Measurements from ENCODE around the gene NOL9. TPM values are rescaled to one million over a fixed set of nuclear protein-coding genes. Genes with fewer than 3 reads are reported as not detected.

Gene NOL9
- total and polyA plus RNA-seq, 10 of the 15 experiments (the other 5 are each of a cell fraction or from before 2014, with no cell fraction given), result 3.9 to 35.9 (median 23.0) TPM

GRCh38 chr1:6483761-6484117, 70.6 kb downstream of the NOL9 start:
- Histone ChIP-seq H4K20me1 (ENCODE audit: control insufficient read depth, insufficient read depth) (peaks cover 2% of the 10 kb centered on the region; the same call in 1 of the 2 replicates), H3K9me3 (replicated peaks; ENCODE audit: control insufficient read depth, insufficient read depth, low read length) (no peaks in the 10 kb centered on the region), H3K4me1 (ENCODE audit: control insufficient read depth, insufficient read depth, low read length) (no peaks in the 10 kb centered on the region), H3K9ac (ENCODE audit: control insufficient read depth, insufficient read depth, low read length) (no peak overlapping the region), H3K36me3 (ENCODE audit: control insufficient read depth in 2 of 2, insufficient read depth in 2 of 2, low read length in 1 of 2) (no peaks in the 10 kb centered on the region), H2AFZ (ENCODE audit: control insufficient read depth, low read depth, low read length) (no peak overlapping the region), H3K27me3 (replicated peaks in 1 of 2; ENCODE audit: control insufficient read depth in 2 of 2, insufficient read depth in 2 of 2, low read length in 1 of 2) (peaks cover 2 to 3% of the 10 kb centered on the region in 2 experiments; a peak in 3 of 4 replicates), H3K4me3 (no peak overlapping the region), H3K4me2 (ENCODE audit: control insufficient read depth, insufficient read depth) (no peak overlapping the region), H3K79me2 (ENCODE audit: control insufficient read depth, insufficient read depth, low read length) (no peaks in the 10 kb centered on the region), H3K27ac (ENCODE audit: control insufficient read depth, insufficient read depth) (no peak overlapping the region)
- ATAC-seq (no peak), FAIRE-seq (no peak), DNase-seq (ENCODE audit: low read depth, low spot score) (no peak)
- POLR2A ChIA-PET, result no interaction called here
- SMC1A ChIA-PET (ENCODE audit: uncharacterized antibody, unreplicated experiment), result no interaction called here
- BruUV-seq (replicated peaks), result no TSS peak
- intact Hi-C loops (cut with micrococcal nuclease; ENCODE audit: unreplicated experiment) (loop anchor here (2.0 kb wide), 1 partner anchor 163 kb away; no protein-coding TSS in a partner anchor), in situ Hi-C loops (cut with MboI) (loop anchor here (25.0 kb wide), 1 partner anchor 729 kb away; no protein-coding TSS in a partner anchor)
- CTCF ChIA-PET, result no interaction called here
- 80% methylated on average over 7 of the region's 7 CpGs for WGBS (ENCODE audit: insufficient coverage, insufficient replicate concordance, low lambda C conversion rate, missing lambda C conversion rate)
- RAD21 ChIA-PET (ENCODE audit: unreplicated experiment), result no interaction called here
- TF ChIP-seq TCF12 (IDR thresholded peaks at IDR 0.05; ENCODE audit: low read depth, low read length) (no peak), ZBTB4 (CRISPR knock-in tag; IDR thresholded peaks at IDR 0.05) (no peak), RELB (IDR thresholded peaks at IDR 0.05; ENCODE audit: low read depth) (no peak), KAT2A (conservative IDR thresholded peaks at IDR 0.05; ENCODE audit: control insufficient read depth, low read depth, low read length) (no peak), FOS (IDR thresholded peaks at IDR 0.05; ENCODE audit: borderline replicate concordance, extremely low read depth, insufficient read length) (no peak)
